GM21515 (cell line): ENCODE measurements around the gene PRCP.

Source experiments
- ATAC-seq: cut with Tn5 transposase; IDR thresholded peaks from one replicate; pipeline ENCODE4 v1.9.1; 2021; ENCODE audit not compliant: unreplicated experiment

PRCP gene

DNA sequence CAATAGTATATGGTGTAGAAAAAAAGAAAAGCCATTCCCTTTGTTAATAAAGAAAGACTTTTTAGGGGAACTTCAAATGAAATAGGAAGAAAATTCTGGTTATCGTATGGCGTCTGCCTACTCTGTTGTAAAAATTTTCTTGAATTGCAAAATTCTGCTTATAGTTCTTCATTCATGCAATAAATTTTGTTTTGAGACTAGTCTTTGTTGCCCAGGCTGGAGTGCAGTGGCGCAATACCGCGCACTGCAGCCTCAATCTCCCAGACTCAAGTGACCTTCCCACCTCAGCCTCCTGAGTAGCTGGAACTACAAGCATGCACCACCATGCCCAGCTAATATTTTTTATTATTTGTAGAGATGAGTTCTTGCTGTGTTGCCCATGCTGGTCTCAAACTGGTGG is 7.1 kb upstream of the PRCP start:
- no peak for ATAC-seq

DNA sequence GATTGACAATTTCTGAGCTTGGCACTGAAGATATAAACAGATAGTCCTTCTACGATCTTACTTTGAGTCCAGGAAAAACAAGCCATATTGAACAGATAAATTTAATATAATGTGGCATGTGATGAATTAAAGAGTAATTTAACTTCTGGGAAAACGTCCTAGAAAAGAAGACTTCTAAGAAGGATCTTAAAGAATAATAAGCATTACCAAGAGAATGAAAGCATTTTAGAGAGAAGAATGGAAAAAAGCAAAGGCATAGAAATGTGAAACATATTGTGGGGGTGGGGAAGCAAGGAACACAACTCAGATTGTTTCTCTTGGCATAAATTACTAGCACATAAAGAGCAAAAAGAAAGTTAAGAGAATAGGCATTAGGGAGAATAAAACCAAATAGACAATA is 6.7 kb upstream of the PRCP start:
- no peak for ATAC-seq

DNA sequence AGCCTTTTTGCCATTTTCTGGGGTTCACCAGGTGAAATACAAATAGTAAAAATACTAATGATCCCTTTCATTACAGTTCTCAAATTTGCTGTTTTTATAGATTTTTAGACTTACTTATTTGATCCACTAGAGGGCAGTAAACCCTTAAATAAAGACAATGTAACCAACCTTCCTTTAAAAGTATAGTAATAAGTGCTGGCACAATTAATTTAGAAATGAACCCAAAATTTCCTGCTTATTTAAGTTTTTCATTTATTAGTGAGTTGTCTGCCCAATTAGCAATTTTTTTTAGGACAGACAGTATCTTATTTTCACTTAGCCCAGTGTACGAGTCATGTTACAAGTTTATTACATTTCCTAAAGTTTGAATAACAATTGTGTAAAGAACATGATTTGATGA is 6.0 kb upstream of the PRCP start:
- ATAC-seq: no peak

DNA sequence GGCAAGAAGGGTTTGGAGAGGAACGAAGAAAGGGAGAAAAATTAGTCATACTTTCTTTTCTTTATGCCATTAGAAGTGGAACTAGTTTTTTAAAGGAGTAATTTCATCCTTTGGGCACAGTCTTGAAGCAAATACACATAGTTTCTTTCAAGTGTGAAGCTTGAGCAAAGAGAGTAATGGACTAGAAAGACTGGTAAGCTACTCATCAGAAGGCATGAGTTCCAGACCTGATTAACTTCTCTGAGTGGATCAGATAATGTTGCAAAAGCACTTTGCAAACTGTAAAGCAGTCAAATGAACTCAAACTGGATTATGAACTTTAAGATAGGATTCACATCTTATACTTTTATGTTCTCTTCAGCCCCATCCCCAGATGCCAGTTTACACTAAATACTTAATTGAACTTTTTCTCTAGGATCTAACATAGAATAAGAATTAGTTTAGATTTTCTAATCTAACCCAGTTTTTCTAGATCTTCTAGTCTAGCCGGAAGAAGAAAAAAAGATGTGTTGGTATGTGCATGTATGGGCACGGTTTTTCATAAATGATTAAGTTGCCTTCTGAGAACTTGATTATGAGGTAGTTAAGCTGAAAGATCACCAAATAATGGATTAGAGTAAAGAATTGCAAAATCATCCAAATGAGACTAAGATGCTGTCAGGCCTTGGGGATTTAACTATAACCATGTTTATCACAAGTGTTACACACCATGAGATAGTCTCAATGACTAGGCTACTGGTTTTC is 3.8 kb upstream of the PRCP start:
- ATAC-seq: no peak

DNA sequence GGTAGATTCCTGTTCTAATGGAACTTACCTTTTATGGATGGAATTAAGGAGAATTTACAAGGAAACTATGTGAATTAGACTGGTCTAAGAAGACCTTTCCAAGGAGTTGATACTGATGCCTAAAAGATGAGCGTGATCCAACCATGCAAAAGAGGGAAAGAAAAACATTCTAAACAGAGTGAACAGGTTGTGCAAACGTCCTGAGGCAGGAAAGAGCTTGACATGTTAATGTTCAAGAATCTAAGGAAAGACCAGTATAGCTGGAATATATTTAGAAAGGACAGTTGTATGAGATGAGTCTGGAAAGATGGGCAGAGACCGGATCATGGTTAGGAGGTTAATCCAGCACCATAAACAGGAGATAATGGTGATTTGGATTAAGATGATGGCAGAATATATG is 2.6 kb upstream of the PRCP start:
- ATAC-seq: no peak

DNA sequence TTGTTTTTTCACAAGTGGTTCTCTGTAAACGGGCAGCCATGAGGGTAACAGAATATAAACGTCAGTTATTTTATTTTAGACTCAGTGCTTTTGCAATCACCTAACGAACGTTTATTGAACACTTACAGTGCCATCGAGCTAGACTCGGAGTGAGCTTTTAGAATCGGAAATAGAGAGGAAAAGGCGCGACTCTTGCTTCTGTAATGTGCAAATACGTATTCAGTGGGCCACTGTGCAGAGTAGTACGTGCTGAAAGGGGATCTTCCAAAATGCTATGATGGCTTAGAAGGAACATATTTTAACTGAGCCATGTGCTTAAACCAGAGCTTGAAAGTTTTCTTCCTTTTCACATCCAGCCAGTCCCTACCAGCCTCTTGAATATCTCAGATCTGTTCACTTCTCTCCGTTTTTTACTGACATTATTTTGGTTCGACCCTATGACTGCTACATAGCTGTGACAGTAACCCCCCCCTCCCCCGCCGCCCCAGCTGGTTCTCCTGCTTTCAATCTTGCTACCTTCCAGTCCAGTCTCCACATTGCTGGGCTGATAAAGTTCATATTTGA is 1.8 kb upstream of the PRCP start:
- no peak for ATAC-seq

DNA sequence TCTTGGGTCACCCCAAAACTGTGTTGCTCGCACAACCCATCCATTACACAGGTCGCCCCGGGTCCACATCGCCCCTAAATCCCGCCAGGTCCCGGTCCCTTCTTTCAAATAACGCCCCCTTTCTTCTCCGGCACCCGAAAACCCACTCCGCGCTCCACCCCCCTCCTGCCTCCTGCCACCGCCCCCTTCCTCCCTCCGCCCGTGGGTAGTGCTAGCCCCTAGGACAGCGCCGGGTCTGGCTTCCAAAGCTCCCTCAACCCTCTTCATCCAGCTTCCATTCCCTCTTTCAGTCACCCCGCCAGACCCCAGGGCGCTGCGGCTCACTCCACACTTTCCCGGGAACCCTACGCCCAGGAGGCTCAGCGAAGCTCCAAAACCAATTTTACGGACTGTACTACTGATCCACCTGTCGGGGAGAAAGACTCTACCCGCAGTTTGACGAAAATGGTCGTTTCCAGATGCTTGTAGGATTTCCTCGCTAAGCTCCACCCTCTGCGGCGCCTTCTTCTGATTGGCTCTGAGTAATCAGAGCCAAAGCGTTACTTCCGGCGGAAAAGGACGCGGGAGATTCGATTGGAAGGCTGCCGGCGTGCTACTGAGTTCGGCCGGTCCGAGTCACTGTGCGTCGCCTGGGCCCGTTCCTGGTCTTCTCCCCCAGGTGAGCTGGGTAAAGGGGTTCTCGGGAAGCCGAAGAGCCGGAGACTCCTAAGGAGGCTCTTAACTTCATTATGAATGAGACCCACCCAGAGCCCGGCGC is 1.1 kb upstream of the PRCP start, which contains the start of gene DDIAS:
DDIAS (plus strand) TSS at position 572 of the 757 bp plus-strand sequence. CDS start 13,003 bp downstream, outside the sequence.
- ATAC-seq: peak; percentile 67

DNA sequence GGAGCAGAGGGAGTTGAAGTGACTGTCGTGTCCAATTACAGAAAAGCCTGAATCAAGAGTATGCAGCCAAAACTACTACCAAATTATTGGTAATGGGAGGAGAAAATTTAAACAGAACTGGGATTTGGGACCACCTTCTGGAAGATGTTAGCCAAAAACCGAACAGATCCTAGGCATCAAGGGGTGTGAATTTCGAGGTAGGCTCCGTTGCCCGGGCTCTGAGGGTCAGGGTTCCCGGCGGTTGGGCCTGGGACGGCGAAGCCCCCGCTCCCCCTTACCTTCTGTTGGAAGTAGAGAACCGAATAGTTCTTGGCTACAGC is 313 bp downstream of the PRCP start:
- peak; percentile 3 for ATAC-seq

DNA sequence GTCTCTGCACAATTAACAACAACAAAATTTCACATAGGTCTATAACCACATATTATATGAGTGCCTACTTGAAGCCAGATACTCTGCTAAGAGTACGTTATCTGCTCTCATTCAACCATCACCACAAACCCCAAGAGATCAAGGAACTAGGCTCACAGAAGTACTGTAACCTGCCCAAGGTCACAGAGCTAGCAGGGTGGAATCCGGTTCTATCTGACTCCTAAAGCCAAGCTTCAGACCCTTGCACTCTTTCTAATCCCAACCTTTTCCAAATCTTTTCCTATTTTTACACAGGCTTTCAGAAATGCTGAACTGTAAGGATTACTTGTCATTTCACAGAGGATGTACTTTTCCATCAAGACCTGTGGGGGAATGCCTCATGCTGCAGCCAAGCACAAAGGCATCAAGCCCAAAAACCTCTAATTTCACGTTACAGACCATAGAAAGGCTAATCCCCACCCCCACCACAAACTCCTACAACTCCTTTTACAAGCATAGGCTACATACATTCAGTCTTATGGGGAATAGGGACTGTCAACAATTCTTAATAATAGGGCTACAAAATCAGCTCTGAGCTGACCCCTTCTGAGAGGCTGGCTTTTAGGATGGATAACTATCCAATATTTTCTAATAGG is 927 bp downstream of the PRCP start:
- ATAC-seq: no peak

DNA sequence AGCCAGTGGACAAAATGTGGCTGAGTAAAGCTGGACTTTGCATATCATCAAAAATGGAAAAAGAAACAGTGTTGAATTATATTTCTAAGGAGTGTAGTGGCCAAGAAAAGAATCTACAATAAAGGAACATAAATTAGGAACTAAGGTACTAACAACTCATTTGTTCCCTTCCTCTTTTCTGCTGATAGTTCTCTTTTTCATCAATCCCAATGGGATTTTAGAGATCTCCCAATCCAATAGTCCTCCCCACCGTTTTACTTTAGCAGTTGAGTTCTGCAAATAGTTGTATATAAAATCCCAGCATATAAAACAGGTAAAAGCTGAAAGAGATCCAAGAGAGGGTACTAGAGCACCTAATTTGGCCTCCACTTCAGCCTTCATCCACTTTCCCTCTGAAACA is 2.0 kb downstream of the PRCP start:
- no peak for ATAC-seq

DNA sequence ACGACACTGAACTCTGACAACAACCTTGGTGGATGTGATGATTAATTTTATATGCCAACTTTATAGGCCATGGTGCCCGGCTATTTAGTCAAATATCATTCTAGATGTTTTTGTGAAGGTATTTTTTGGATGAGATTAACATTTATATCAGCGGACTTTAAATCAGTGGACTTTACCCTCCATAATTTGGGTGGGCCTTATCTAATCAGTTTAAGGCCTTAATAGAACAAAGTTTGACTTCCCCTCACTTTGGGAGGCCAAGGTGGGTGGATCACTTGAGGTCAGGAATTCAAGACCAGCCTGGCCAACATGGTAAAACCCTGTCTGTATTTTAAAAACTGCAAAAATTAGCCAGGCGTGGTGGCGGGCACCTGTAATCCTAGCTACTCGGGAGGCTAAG is 4.0 kb downstream of the PRCP start:
- ATAC-seq: no peak

DNA sequence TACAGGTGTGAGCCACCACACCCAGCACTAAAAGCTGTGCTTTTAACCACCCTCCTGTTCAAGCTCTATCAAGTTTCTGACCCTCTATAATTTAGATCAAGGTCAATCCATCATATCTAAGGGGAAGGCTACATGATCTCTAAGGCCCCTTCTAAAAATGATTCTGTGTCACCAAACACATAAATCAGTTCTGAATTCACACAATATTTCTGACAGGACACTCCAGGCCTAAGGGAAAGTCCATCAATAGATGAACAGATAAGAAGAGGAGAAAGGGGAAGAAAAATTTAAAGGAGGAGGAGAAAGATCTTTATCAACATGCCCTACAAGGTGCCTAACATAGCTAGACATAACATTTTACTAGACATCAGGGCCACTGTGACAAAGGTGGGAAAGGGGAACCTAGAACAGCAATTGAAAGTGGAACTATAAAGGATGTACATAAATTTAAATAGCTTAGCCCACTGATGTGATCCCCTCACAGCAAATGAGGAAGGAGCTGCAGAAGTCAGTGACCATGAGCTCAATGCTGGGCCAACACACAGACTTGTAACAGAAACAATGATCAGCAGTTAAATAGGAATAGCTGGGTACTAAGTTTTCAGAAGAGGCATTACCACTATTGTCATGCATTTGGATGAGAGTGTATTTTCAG is 4.7 kb downstream of the PRCP start:
- ATAC-seq: peak; percentile 35

DNA sequence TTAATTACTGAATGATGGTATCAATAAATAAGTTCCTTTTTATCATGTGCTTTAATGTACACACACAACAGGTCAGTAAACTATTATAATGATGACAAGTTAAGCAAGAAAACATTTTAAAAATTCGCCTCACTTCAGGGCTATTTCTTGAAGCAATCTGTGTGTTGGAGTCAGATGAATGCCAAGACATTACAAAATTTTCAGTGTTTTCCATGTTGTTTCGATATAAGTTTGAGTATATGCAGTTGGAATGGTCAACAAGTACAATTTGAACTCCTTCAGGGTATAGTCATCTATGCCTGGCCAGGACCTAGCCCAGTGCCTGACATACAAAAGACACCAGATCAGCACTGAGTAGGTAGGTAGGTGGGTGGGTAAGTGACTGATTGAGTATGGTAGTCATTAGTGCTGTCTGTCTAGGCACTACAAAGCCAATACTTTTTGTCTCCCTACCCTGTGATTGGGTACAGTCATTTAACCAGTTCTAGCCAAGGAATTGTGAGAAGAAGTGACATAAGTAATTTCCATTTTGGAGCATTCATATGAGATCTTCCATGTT is 7.5 kb downstream of the PRCP start:
- ATAC-seq: no peak

DNA sequence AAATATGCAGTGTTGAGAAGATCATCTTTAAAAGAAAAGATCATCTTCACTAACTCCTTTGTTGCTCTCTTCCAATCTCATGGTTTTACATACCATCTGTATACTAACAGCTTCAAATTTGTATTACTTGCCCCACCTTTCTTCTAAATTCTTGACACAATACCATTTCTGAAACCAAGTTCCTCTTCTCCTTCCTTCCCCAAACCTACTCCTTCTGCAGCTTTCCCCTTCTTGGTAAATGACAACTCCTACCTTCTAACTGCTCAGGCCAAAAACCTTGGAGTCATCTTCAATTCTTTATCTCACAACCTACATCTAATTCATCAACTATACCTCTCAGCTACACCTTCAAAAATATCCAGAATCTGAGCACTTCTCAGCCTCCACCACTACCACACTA is 9.3 kb downstream of the PRCP start:
- ATAC-seq: no peak

DNA sequence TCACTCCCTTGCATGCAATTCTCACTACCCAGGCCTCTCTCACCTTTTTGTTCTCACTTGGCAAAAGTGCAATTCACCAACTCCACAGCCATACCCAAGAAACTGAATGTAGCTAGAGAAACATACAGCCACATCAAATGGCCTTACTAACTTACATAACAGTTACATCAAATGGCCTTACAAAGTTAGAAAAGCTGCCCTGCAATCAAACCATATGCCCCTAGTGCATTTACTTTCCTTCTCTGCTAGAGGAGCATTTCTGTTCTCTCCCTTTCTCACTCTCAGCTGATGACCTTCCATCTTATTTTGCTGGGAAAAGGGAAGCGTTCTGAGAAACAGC is 10.3 kb downstream of the PRCP start:
- ATAC-seq: no peak

DNA sequence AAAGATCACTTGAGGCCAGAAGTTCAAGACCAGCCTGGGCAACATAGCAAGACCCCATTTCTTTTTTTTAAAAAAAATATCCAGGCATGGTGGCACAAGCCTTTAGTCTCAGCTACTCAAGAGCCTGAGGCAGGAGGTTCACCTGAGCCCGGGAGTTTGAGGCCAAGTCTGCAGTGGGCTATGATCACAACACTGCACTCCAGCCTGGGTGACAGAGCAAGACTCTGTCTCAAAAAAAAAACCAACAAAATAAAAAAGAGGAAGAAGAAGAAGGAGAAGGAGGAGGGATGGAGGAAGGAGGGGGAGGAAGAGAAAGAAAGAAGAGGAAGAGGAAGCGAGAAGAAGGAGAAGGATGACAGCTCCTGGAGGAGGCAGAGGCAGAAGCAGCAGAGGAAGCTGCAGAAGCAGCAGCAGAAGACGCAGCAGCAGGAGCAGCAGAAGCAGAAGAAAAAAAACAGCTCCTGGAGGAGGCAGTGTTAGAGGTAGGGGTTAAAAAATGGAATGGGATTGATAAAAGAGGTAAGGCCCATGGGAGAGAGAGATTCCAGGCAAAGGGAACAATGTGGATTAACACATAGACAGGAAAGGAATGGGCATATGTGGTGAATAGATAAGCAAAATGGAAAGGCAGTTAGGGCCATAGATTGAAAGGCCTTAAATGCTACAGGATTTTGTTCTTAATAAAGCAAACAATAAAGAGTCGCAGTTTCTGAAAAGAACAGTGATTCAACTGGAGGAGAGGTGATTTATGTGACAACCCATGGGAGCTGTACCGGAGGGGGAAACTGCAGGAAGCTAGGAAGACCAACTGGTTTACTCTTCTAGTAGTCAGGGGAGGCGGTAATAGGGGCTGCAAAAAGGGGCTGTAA is 10.9 kb downstream of the PRCP start:
- no peak for ATAC-seq

DNA sequence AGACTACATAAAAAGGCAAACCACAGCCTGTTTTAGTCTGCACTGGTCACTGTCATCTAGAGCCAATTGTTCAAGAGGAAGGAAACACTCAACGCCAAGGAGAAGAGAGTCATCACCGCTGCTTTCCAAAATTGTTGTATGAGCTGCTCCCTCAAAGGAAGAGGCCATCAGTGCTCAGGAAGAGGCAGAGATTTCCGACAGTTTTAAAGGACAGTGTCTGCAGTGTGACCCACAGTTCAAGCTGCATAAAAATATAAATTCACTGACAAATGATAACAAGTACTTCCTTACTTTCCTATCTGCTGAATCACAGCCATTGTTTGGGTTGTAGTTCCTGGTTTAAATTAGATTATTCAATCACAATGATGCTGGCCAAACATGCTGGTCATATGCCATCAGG is 16.4 kb downstream of the PRCP start:
- no peak for ATAC-seq

DNA sequence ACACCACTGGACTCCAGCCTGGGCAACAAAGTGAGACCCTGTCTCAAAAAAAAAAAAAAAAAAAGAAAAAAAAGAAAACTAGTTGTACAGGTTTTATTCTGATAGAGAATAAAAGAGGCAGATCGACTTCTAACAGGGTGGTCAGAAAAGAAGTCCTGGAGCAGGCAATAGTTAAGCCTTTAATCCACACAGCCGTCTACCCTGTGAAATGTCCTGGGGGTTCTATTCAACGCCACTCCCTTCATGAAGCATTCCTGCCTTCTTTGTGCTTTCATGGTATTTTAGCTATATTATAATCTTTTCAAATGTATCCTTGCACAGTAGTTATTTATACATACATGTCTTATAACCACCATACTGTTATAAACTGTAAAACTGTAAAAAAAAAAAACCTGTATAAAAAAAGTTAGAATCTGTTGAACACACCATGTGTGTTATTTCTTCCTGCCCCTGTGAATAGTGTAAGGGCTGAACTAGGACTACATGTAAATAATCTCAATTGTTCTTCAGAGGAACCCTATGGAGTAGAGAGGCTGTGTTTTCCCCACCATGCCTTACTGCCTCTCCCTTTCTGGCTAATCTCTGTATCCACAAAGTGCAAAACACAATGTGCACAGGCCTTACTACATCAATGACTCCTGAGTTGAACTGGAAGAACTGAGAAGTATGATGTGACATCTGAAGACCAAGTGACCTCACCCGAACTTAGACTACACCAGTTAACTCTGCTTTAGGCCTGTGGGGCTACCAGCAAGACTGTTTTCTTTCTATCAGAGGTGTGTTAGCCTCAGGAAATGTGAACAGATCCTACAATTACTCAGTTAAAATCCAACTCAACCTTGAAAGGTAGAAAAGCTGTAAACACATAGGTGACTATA is 25.3 kb downstream of the PRCP start:
- ATAC-seq: no peak

DNA sequence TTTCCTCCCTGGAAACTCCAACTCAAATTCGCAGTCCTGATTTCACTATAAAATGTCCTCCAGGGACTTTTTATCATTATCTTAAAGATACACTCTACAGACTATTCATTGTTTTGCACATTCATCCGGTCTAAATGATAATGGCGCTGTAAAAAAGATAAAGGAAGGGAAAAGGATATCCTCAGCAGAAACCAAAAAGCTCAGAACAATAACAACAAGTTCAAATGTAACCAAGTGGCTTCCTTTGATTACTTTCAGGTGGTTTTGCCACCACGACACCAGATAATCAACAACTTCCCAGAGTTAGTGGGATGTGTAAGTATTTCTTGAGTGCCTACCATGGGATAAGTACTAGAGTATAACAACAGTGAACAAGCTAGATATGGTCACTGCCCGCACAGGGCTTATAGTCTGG is 26.3 kb downstream of the PRCP start:
- no peak for ATAC-seq
